HG03521 (cell line): ENCODE data around the gene RSKR.
A peak's percentile ranks its signal among the peaks of the same experiment; 100 is the strongest.
"Not testable (repeated sequence)": the region's sequence is repeated elsewhere in the genome, so short reads cannot be mapped to it uniquely, and the experiment has no call there.

ENCODE experiments used
- ATAC-seq: cut with Tn5 transposase; IDR thresholded peaks from one replicate; pipeline ENCODE4 v1.9.1; 2021; ENCODE audit warnings: mild to moderate bottlenecking, moderate library complexity; ENCODE audit not compliant: unreplicated experiment

The RSKR gene

DNA sequence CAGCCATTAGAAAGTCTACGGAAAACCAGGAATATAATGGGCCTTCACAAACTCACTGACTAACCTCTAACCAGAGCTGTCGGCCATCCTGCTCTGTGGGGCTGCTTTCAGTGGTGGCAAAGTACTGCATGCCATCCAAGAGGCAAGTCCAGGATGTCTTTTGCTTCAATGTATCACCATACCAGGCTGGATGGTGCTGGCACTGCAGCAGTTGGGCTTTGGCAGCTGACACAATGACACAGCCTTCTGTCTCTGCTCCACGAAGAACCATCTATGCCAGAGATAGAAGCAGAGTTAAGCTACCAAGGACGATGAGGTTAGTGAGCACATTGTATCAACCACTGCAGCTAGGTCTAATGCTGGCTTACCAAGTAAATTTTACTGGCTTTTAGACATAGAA, 9.7 kb upstream of the RSKR start:
- ATAC-seq, result no peak

DNA sequence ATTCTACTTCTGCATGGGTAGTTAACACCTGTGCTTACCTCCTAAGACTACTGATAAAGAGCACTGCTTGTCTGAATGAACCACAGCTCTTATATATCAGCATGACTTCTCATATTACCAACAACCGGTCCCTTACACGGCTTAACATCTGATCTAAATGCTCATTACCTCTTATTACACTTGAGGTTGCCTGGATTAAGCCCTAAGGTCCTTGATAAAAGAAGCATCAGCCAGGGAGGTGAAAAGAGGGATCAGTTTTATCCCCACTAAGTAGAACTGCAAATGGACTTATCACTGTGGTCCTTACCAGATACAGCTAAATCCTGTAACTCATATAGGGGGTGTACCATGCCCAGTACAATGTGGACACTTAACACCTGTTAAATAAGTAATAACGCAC, 8.2 kb upstream of the RSKR start:
- no peak for ATAC-seq

DNA sequence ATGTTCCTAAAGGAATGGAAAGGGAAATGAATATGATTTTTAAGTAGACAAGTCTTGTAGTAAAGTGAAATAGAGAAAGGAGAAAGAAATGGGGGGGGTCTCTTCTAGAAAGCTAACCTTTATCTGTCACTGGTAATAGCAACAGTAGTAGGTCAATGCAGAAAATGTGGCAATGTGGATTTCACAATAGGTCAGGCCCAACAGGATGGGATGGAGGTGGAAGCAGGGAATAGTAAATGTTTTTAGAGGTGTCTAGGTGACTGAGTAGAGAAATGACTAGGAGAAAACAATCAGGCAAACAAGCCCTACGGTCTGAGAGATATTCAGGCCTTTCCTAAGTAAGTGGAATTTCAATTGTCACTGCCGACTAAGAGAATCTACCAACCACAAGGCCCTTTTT, 6.0 kb upstream of the RSKR start:
- no peak for ATAC-seq

DNA sequence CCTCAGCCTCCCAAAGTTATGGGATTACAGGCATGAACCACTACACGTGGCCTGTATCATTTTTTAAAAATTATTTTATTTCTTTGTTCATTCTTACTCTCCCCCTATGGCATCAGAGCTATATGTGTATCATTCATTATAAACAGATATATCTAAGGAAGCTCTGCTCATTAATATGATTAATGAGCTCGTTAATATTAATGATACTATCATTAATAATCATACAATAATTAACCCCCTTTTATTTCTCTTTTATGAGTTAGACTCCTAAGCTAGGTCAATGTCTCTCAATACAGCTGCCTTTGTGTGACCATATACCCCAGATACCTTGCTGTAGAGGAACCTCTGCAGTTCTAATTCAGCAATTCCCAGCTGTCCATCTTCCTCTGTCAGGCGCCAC, 4.5 kb upstream of the RSKR start:
- ATAC-seq, result no peak

DNA sequence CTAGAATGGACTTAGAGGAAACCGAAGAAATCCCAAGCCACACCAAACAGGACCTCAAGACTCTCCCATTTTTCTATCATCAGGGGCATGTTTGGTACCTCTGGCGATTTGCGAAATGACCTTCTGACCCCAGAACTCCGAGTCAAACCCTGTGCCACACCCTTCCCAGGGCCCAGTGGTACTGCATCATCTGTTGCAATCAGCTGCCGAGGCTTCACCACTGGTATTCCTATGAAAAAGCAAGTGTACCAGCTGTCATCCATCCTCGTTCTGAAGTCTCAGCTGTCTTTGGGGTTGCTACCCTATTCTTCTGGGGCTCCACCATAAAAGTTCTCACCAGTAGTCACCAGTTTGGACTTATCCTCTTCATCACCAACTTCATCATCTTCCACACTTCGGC, 2.3 kb upstream of the RSKR start:
- no peak for ATAC-seq

DNA sequence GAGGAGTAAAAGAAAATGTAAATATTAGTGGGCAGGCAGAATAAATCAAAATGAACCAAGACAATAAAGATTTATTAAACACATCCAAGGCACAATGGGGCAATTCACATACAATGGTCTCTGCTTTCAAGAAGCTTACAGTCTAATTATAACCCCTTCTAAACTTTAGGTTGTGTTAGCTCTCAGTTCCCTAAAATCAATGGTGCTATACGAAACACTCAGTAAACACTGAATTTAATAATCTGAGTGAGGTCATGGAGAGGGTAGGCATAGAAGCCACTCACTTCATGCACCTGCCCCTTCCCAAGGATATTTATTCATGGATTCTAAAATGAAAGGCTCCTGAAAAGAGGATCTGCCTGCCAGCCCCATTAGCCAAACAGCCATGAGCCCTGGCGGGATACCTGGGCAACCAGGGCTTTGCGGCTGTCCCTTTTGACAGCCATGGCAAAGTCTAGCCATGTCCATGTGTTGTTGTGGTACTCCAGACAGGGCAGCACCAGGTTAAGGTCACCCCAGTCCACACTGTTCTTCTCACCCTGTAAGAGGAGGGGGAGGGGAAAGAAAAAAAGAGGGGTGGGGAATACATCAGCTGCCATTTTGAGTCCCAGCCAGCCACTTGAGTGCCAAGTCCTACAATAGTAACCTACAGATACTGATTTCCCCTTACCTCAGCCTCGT, 1.4 kb upstream of the RSKR start:
- no peak for ATAC-seq

DNA sequence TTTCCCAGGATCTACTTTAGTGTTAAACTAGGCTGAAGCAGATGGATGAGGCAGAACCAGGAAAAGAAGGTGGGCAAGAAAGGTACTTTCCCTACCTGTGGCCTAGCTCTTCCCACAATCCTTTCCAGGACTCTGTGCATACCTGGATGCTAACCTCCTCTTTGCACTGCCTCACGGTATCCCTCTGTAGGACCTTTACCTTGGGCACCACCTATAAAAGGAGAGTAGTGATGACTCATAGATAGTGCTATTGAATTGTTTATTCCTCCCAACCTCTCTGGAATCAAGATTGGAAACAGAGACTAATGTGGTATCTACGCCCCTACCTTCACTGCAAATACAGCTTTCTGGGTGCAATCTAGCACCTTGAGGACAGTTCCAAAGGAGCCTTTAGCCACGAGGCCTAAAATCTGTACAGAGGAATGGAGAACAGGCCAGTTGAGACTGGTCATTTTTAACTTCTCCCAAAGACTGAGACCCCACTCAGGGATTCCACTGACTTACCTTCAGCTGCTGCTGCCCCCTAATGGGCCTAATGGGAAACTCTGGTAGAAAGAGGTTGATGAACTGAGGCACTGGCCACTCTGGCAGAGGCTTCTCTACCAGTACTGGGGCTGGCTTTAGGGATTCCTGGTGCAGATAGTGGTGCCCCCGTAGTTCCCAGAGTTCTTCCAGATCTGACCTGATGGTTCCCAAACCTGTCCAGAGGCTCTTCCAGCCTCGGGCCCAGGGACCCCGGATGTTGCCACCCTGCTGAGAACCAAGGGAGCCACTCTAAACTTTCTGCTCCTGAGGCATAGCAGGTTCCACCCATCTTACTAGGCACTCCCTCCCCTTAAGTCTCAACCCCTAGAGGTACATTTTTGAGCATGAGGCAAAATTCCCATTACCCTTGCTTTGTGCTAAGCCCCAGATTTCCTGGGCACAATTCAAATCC, 781 bp downstream of the RSKR start:
- ATAC-seq, result no peak

DNA sequence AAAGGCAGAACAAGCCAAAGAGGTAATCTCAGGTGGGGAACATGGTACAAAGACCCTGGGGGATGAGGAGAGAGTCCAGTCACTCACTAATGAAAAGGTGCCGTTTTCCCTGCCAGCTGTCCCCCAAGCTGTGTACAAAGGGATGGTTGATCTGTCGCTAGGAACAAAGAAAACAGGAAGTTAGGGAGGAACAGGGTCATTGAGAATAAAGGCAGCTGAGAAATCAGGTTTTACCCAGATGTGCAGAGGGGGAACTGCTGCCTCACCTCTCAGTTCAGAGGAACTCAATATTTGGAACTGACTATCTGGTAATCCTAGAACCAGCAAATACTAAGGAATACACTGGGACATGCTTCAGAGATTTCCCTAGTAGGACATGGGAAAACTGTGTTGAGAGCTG, 1.5 kb downstream of the RSKR start:
- no peak for ATAC-seq

DNA sequence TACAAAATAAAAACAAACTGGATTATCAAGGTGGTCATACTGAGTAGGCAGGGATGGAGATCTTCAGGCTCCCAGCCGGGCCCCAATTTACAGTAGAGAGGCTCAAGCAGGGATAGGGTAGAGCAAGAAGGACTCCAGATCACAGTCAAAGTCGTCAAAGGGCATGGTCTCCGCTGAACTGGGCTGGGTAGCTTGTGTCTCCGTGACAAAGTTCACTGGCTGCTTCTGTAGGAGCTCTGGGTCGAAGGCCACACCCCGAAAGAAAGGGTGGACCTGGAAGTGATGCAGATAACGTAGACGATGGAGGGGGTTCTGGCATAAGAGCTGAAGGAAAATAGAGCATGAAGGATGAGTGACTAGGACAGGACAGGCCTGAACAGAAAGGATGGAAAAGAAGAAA, 3.6 kb downstream of the RSKR start:
- ATAC-seq, result no peak

DNA sequence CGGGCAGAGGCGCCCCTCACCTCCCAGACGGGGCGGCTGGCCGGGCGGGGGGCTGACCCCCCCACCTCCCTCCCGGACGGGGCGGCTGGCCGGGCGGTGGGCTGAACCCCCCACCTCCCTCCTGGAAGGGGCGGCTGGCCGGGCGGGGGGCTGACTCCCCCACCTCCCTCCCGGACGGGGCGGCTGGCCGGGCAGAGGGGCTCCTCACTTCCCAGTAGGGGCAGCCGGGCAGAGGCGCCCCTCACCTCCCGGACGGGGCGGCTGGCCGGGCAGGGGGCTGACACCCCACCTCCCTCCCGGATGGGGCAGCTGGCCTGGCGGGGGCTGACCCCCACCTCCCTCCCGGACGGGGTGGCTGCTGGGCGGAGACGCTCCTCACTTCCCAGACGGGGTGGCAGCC, 10.0 kb downstream of the RSKR start:
- not testable (repeated sequence) for ATAC-seq

DNA sequence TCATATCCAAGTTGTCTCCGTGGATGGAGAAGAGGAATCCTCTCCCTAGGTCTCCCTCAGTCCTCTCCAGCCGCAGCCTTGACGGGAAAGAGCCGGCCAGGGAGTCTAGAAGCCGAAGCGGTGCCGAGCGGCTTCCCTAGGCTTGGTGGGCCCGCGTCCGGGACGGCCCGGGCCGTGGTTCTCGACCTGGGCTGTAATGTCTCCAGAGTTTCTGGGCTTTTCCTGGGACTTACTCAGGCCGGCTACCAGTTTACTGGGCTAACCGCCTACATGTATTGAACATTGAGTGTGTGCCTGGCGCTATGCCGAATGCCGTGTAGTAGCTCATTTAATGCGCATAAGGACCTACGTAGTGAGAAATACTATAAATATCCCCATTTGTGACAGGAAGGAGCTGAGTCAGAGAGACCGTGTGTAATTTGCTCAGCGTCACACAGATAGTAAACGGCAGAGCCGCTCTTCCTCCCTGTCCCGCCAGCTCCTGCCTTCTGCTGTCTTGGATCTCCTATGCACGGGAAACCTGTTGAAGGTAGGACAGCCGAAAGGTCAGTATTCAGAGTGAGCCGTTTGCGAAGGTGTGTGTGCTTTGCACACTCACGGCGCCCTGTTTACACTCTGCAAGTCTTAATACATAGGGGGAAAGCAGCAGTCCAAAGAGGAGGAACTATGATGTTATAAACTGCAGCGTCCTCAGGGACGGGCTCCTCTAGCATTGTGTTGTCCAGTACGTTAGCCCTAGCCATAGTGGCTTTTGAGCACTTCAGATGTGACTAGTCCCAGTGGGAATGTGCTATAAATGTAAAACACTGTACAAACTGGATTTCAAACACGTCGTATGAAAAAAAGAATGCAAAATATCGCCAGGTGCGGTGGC, 14.4 kb downstream of the RSKR start:
- ATAC-seq, result peak; percentile 32

DNA sequence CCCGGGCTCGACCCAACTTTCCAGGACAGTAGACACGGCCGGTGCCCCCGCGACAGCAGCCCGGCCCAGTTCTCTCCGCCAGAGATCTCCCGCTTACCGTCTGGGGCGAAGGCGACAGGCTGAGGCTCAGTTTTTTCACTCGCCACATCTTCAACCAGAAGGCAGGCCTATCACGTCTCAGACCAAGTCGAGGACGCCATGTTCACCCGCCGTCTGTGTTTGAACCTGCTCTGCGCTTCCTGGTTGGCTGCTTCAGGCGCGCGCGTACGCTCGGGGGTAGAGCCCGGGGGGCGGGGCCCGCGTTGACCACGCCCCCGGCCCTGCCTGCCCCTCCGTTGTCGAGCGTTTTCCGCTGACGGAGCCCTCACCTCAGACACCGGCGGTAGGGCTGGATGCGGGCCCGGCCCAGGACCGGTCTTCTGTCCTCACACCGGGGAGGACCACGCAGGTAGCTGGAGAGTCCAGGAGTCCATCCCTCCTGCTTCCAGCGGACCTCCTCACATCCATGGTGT, 15.1 kb downstream of the RSKR start, which contains the start of gene SPAG5:
TSS of gene SPAG5 (minus strand) at position 227 of the 512 bp plus-strand sequence. CDS start at position 148, 79 bp downstream.
- ATAC-seq, result peak; percentile 79

DNA sequence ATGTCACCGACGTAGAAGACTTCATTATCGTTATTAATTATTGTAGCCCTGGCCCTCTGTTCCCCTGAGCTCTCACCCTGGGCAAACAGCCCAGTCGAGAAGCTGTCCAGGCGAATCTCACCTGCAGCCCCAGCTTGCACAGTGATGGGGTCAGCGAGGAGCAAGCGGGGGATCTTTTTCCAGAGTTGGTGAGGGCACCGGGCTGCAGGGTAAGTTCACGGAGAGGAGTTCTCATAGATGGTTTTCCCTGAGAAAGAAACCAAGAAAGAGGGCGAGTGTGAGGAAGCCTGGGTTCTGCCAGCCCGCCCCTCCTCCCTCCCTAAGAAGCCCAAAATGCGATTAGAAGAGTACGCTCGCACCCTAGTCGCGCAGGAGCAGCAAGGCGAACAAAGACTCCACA, 15.6 kb downstream of the RSKR start:
- no peak for ATAC-seq

DNA sequence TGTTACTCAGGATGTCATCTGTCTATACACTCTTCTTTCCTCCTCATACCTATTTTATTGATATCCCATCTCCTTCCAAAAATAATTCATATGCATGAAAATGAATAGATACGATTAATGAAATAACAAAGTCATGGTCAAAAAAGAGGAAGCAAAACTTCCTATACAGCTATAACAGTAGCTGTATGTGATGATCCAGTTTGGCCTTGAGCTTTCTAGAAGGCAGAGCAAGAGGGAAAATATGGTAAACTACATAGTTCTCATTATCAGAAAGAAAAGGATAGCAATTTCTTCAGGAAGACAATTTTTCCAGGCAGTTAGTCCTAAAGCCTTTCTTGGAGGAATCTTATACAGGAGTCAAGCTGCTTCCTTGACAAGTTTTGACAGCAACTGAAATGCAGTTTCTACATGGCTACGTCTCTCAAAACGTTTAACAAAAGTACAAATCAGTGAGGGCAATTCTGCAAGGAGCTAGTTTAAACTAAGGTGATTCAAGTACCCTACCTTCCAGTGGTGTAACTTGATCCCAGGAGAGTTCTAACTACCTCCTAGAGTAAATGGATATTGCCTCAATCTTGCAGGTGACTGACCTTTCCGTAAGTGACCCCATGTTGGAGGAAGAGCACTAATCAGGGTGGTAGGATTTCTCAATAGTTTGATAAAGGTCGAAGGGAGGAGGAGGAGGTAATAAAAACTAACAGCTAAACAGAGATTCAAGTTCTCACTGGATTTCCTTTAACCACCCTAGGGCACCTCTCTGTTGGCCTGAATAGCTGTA, 16.2 kb downstream of the RSKR start:
- no peak for ATAC-seq

DNA sequence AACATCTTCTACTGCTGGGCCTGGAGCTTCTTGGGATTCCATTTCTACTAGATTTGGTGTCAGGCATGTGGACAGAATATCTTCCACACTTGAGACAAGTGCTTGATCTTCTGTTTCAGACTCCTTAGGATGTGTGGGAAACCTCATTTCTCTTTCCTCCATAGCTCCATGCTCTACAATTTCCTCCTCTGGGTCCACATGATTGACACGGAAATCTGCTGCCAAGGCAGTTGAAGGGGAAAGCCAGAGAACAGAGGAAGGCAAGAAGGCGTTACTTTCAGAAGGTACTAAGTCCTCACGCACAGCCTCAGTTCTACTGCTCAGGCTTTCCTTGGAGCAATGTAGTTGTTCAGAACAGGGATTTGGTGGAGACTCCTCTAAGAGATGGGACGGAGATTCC, 21.7 kb downstream of the RSKR start:
- no peak for ATAC-seq

DNA sequence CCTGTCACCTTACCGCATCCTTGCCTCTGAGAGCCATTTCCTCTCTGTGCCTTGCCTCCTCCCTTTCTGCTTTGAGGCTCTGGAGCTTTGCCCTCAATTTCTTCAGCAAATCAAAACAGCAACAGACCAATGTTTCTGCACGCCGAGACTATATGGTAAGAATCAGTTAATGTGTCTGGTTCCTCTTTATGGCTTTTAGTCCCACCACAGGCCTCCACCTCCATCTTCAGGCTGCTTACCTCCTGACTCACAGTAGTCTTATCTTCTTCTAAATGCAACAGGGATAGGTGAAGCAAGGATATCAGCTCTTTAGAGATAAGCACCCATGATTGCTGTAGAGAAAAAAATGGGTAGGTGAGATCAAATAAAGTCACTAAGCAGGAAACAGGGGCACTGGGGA, 28.1 kb downstream of the RSKR start:
- no peak for ATAC-seq

DNA sequence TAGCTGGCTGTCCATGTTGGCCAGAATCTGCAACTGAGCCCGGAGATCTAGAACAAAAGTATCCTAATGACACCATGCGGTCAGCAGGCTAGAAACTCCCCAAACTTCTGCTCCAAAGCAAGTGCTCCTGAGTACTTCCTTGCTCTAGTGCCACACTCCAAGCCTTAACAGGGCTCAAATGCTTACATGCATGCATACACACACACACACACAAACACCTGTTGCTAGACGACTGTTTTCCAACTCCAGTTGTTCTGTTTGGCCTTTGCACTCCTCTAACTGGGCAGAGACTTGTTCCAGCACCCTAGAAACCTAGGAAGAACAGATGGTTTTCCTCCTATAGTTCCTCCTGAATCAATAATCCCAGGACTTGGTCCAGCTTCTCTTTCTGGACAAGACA, 29.6 kb downstream of the RSKR start:
- no peak for ATAC-seq

DNA sequence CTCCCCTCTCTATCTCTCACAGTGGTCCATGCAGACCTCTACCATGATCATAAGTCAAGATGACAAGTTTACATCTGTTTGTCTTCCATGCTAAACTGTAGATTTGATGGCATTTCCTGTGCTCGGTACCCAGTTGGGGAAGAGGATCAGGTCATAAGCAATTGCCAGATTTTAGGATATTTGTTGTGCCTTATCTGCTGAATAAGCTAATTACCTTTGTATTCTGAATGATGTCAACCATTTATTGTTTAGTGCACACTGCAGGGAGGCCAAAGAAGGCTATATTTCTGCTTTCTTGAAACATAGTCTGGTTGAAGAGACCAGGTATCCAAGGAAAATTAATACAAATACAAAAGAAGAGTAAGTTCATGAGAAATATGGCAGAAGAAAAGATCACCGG, 31.5 kb downstream of the RSKR start:
- ATAC-seq, result no peak

DNA sequence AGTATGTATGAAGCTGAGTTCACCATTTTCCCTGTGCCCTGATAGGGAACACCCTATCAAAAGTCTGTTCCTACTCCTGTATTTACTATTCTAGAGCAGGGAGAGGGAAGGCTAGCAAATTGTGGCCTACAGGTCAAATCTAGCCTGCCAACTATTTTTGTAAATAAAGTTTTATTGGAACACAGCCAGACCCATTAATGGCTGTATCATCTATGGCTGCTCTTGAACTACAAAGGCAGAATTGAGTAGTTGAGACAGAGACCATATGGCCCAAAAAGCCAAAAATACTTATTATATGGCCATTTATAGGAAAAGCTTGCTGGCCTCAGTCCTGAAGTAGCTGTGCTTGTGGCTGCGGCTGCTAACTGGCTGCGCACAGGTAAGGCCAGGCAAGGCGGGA, 33.0 kb downstream of the RSKR start:
- no peak for ATAC-seq

DNA sequence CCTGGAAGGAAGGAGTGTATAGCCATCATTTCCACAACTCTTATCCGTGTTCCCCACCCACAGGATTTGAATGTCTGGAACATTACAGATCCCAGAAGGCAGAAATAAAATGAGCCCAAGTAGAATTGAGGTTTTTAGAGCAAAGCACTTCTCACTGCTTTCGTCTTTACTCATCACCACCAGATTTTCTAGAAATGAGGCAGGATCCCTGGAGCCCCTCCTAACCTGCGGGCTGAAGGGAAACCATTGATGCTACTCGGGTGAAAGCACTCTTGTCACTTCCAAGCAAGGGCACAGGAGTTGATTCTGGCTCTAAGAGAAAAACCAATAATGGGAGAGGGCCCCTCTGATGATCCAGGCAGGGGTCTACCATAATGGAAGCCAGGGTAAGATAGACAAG, 34.5 kb downstream of the RSKR start:
- ATAC-seq, result no peak
